ENCODE data around the gene CHST15. TPM values are rescaled to one million over a fixed set of nuclear protein-coding genes. Genes with fewer than 3 reads are reported as not detected.
A peak's percentile ranks its signal among the peaks of the same experiment; 100 is the strongest.

CHST15 gene
- total RNA-seq, 1 donor from 2014 or later, result 1.5 TPM

- no peak overlapping the region for H3K27ac Mint-ChIP-seq (ENCODE audit: unreplicated experiment)
- peaks cover 88% of the 10 kb centered on the region for H3K27me3 Mint-ChIP-seq (ENCODE audit: low read depth)
- no peak for TF ChIP-seq CTCF (conservative IDR thresholded peaks at IDR 0.05)
- peaks cover 9% of the 10 kb centered on the region for H3K4me1 Mint-ChIP-seq
- no peaks in the 10 kb centered on the region for H3K9me3 Mint-ChIP-seq
- no peaks in the 10 kb centered on the region for H3K36me3 Mint-ChIP-seq (ENCODE audit: low read depth)
- H3K4me3 Mint-ChIP-seq, result peak overlapping the region; percentile 85
- DNase-seq (ENCODE audit: low read depth, low spot score), result peak; percentile 12
Observed at GRCh38 chr10:124091646-124092249, 1.6 kb downstream of the CHST15 start.

- H3K27ac Mint-ChIP-seq (ENCODE audit: unreplicated experiment), result no peak overlapping the region
- H3K27me3 Mint-ChIP-seq (ENCODE audit: low read depth), result peaks cover 81% of the 10 kb centered on the region
- no peak for TF ChIP-seq CTCF (conservative IDR thresholded peaks at IDR 0.05)
- no peaks in the 10 kb centered on the region for H3K9me3 Mint-ChIP-seq
- DNase-seq (ENCODE audit: low read depth, low spot score), result no peak
- peak overlapping the region; percentile 85 for H3K4me3 Mint-ChIP-seq
- peaks cover 9% of the 10 kb centered on the region for H3K4me1 Mint-ChIP-seq
- no peaks in the 10 kb centered on the region for H3K36me3 Mint-ChIP-seq (ENCODE audit: low read depth)
Observed at GRCh38 chr10:124090601-124091209, 2.7 kb downstream of the CHST15 start.

GRCh38 chr10:124089859-124090258 lies 3.5 kb downstream of the CHST15 start:
- H3K27me3 Mint-ChIP-seq (ENCODE audit: low read depth), result peaks cover 77% of the 10 kb centered on the region
- peak overlapping the region; percentile 56 for H3K4me3 Mint-ChIP-seq
- H3K4me1 Mint-ChIP-seq, result peaks cover 9% of the 10 kb centered on the region
- H3K9me3 Mint-ChIP-seq, result no peaks in the 10 kb centered on the region
- H3K36me3 Mint-ChIP-seq (ENCODE audit: low read depth), result no peaks in the 10 kb centered on the region
- H3K27ac Mint-ChIP-seq (ENCODE audit: unreplicated experiment), result no peak overlapping the region
- no peak for DNase-seq (ENCODE audit: low read depth, low spot score)
- no peak for TF ChIP-seq CTCF (conservative IDR thresholded peaks at IDR 0.05)

GRCh38 chr10:124088915-124089314 lies 4.5 kb downstream of the CHST15 start:
- no peak overlapping the region for H3K4me3 Mint-ChIP-seq
- no peak overlapping the region for H3K27ac Mint-ChIP-seq (ENCODE audit: unreplicated experiment)
- no peaks in the 10 kb centered on the region for H3K36me3 Mint-ChIP-seq (ENCODE audit: low read depth)
- no peak for TF ChIP-seq CTCF (conservative IDR thresholded peaks at IDR 0.05)
- peaks cover 4% of the 10 kb centered on the region for H3K4me1 Mint-ChIP-seq
- no peak for DNase-seq (ENCODE audit: low read depth, low spot score)
- peaks cover 67% of the 10 kb centered on the region for H3K27me3 Mint-ChIP-seq (ENCODE audit: low read depth)
- no peaks in the 10 kb centered on the region for H3K9me3 Mint-ChIP-seq

- no peak for TF ChIP-seq CTCF (conservative IDR thresholded peaks at IDR 0.05)
- peaks cover 60% of the 10 kb centered on the region for H3K27me3 Mint-ChIP-seq (ENCODE audit: low read depth)
- H3K27ac Mint-ChIP-seq (ENCODE audit: unreplicated experiment), result no peak overlapping the region
- H3K9me3 Mint-ChIP-seq, result no peaks in the 10 kb centered on the region
- no peak overlapping the region for H3K4me3 Mint-ChIP-seq
- peaks cover 4% of the 10 kb centered on the region for H3K4me1 Mint-ChIP-seq
- H3K36me3 Mint-ChIP-seq (ENCODE audit: low read depth), result no peaks in the 10 kb centered on the region
- DNase-seq (ENCODE audit: low read depth, low spot score), result no peak
Observed at GRCh38 chr10:124087672-124088634, 5.4 kb downstream of the CHST15 start.
